ENCODE results near the gene NLK. TPM values are rescaled to one million over a fixed set of nuclear protein-coding genes. Genes with fewer than 3 reads are reported as not detected.

The NLK gene
- total RNA-seq, result 10 to 100 TPM; 24.7 to 37.5 (median 32.4) TPM

- H3K4me1 ChIP-seq, result peaks cover 0 to 47% (median 26%) of the 10 kb centered on the region in 4 donors
- no peaks in the 10 kb centered on the region for H3K36me3 ChIP-seq
- H3K27ac ChIP-seq, result peak within 1 kb of the TSS; percentile 80 to 94 (median 88)
- TF ChIP-seq POLR2A (IDR thresholded peaks at IDR 0.05) (no peak), EP300 (IDR thresholded peaks at IDR 0.05) (no peak), CTCF (IDR thresholded peaks at IDR 0.05) (no peak)
- DNase-seq (ENCODE audit: low spot score in 2 of 2), result no peak
- 74 to 84% methylated on average over 1 of the region's 1 CpG for WGBS, 2 donors
- H3K4me3 ChIP-seq, result peak within 1 kb of the TSS; percentile 65 to 94 (median 87)
- no peaks in the 10 kb centered on the region for H3K9me3 ChIP-seq
- H3K27me3 ChIP-seq, result no peaks in the 10 kb centered on the region
These were observed at the start of gene NLK for GRCh38 chr17:28042657-28042720. Gene NLK (plus strand): TSS chr17:28042677. CDS start chr17:28042874, 197 bp downstream.

DNA sequence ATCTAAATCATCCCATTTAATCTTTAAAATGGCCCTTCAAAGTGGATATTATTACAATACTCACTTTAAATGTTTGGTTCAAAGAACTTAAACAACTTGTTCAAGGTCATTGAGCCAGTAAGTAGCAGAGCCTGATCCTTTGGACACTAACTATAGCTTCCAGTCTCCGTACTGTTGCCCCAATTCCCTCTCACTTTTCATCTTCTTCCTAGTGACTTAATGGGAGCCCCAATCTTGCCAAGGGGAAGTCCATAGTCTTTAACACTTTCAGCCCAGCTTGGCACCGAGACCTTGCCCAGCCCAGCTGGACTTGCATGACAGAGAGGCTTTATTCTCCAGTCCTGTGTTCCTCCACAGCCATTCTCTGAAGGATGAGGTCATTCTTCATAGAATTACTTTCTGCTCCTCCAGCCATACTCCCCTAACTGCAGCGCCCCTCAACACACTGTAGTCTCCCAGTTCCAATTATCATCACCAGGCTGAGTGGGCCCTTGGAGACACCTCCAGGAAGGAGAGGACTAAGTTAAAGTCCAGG, 49.2 kb upstream of the NLK start:
- Histone ChIP-seq H3K36me3 (no peaks in the 10 kb centered on the region), H3K4me3 (no peak overlapping the region), H3K27me3 (no peaks in the 10 kb centered on the region), H3K9me3 (no peaks in the 10 kb centered on the region), H3K27ac (peak overlapping the region in 2 of 4 donors; percentile 31 to 32), H3K4me1 (peaks cover 0 to 14% (median 0%) of the 10 kb centered on the region in 4 donors)
- TF ChIP-seq EP300 (IDR thresholded peaks at IDR 0.05), result no peak
- no peak for TF ChIP-seq CTCF (IDR thresholded peaks at IDR 0.05)
- no peak for TF ChIP-seq POLR2A (IDR thresholded peaks at IDR 0.05)
- no peak for DNase-seq (ENCODE audit: low spot score in 2 of 2)
- WGBS, 2 donors, result 41 to 48% methylated on average over 3 of the region's 3 CpGs

DNA sequence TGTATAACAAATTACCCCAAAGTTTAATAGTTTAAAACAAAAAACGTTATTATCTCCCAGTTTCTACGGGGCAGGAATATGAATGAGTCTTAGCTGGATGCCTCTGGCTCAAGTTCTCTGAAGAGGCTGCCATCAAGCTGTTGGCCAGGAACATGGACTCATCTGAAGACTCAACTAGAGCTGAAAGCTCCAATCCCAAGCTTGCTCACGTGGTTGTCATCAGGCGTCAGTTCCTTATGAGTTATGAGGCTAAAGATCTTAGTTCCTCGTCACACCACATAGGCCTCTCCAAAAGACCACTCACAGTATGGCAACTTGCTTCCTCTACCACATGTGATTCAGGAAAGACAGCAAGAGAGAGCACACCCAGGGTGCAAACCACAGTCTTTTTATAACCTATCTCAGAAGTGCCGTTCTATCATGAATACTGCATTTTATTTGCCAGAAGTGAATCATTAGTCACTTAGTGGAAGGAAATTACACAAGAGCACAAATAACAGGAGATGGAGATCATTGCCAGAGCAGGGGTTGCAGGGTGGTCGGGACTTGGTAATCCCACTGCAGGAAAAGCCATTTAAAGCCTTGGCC, 48.7 kb upstream of the NLK start:
- Histone ChIP-seq H3K9me3 (no peaks in the 10 kb centered on the region), H3K4me1 (peaks cover 0 to 14% (median 0%) of the 10 kb centered on the region in 4 donors), H3K27me3 (no peaks in the 10 kb centered on the region), H3K36me3 (no peaks in the 10 kb centered on the region), H3K4me3 (no peak overlapping the region), H3K27ac (peak overlapping the region in 2 of 4 donors; percentile 31 to 32)
- no peak for TF ChIP-seq POLR2A (IDR thresholded peaks at IDR 0.05)
- TF ChIP-seq CTCF (IDR thresholded peaks at IDR 0.05), result no peak
- no peak for TF ChIP-seq EP300 (IDR thresholded peaks at IDR 0.05)
- 56 to 67% methylated on average over 7 of the region's 7 CpGs for WGBS, 2 donors
- no peak for DNase-seq (ENCODE audit: low spot score in 2 of 2)

- WGBS, 2 donors, result 13 to 18% methylated on average over 1 of the region's 1 CpG
- no peaks in the 10 kb centered on the region for H3K36me3 ChIP-seq
- H3K27ac ChIP-seq, result no peak overlapping the region
- no peaks in the 10 kb centered on the region for H3K27me3 ChIP-seq
- TF ChIP-seq POLR2A (IDR thresholded peaks at IDR 0.05), result no peak
- TF ChIP-seq CTCF (IDR thresholded peaks at IDR 0.05), result no peak
- no peak for TF ChIP-seq EP300 (IDR thresholded peaks at IDR 0.05)
- H3K4me3 ChIP-seq, result no peak overlapping the region
- DNase-seq (ENCODE audit: low spot score in 2 of 2), result no peak
- no peaks in the 10 kb centered on the region for H3K9me3 ChIP-seq
- H3K4me1 ChIP-seq, result peaks cover 0 to 14% (median 0%) of the 10 kb centered on the region in 4 donors
These were observed 47.9 kb upstream of the NLK start for GRCh38 chr17:27994586-27994985.

- 41 to 50% methylated on average over 1 of the region's 1 CpG for WGBS, 2 donors
- no peak for TF ChIP-seq EP300 (IDR thresholded peaks at IDR 0.05)
- no peak for TF ChIP-seq CTCF (IDR thresholded peaks at IDR 0.05)
- no peak for TF ChIP-seq POLR2A (IDR thresholded peaks at IDR 0.05)
These were observed 46.9 kb upstream of the NLK start for GRCh38 chr17:27995554-27995953.

More at GRCh38 chr17:27995554-27995953, 46.9 kb upstream of the NLK start:
- Histone ChIP-seq H3K4me1 (peaks cover 0 to 14% (median 0%) of the 10 kb centered on the region in 4 donors), H3K27me3 (no peaks in the 10 kb centered on the region), H3K27ac (no peak overlapping the region), H3K4me3 (no peak overlapping the region), H3K36me3 (no peaks in the 10 kb centered on the region), H3K9me3 (no peaks in the 10 kb centered on the region)
- DNase-seq (ENCODE audit: low spot score in 2 of 2), result no peak

Measured in tibial nerve (tissue), 4 donors.